CD4-positive, alpha-beta T cell (primary cell): ENCODE data around the gene PNLIPRP2. TPM values are rescaled to one million over a fixed set of nuclear protein-coding genes. Genes with fewer than 3 reads are reported as not detected.

ENCODE experiments used
- ATAC-seq: fragments of 200-7000 bp; cut with Tn5 transposase; one replicate; pipeline ENCODE4 v1.10.0; 2022; ENCODE audit warnings: mild to moderate bottlenecking; ENCODE audit not compliant: poor library complexity
- CTCF ChIA-PET: fragments of 350-600 bp; sonication (Branson Sonifier 250); formaldehyde crosslinking; loops from one replicate; lab custom pipeline; 2021; ENCODE audit warnings: antibody characterized with exemption, inconsistent platforms; lab: Charles Lee
- POLR2A ChIA-PET: fragments of 350-600 bp; sonication (Branson Sonifier 250); formaldehyde crosslinking; loops from one replicate; lab custom pipeline; 2021; ENCODE audit warnings: antibody characterized with exemption, inconsistent platforms; lab: Charles Lee
- DNase-seq, 14 experiments: peaks; one replicate each; pipeline ENCODE4 v3.0.0-alpha.2; 2013 to 2020; ENCODE audit warnings: mixed read lengths in 2 of 14
- H3K27ac ChIP-seq, 2 donors: one replicate each; pipeline versions ENCODE4 v1.5.1 to v1.7.0; 2013; ENCODE audit warnings: low read length in 2 of 2, low read depth in 1 of 2, mild to moderate bottlenecking in 1 of 2
- H3K27me3 ChIP-seq, 2 experiments: 1 replicate in 1 of 2; 2 replicates in 1 of 2; pipeline versions ENCODE4 v1.6.1 to v1.7.0; 2013; ENCODE audit warnings: low read length in 2 of 2, control low read depth in 1 of 2, mild to moderate bottlenecking in 1 of 2, moderate library complexity in 1 of 2; ENCODE audit not compliant: insufficient read depth in 2 of 2, control insufficient read depth in 1 of 2
- H3K36me3 ChIP-seq: one replicate; pipeline ENCODE4 v1.6.1; 2013; ENCODE audit warnings: low read length, control low read depth; ENCODE audit not compliant: insufficient read depth
- H3K4me1 ChIP-seq: one replicate; pipeline ENCODE4 v1.6.1; 2013; ENCODE audit warnings: low read length, control low read depth; ENCODE audit not compliant: insufficient read depth
- H3K4me3 ChIP-seq: one replicate; pipeline ENCODE4 v1.5.1; 2013; ENCODE audit warnings: mild to moderate bottlenecking, low read length, moderate library complexity
- H3K9me3 ChIP-seq, 2 experiments: 1 replicate in 1 of 2; 2 replicates in 1 of 2; pipeline versions ENCODE4 v1.6.1 to v1.7.0; 2013; ENCODE audit warnings: low read length in 2 of 2, mild to moderate bottlenecking in 2 of 2, control low read depth in 1 of 2, moderate library complexity in 1 of 2; ENCODE audit not compliant: control insufficient read depth in 1 of 2, insufficient read depth in 1 of 2
- H3K27ac Mint-ChIP-seq: one replicate; pipeline ENCODE4 v1.8.0; 2020; ENCODE audit warnings: mixed read lengths
- H3K27me3 Mint-ChIP-seq: one replicate; pipeline ENCODE4 v1.8.0; 2021; ENCODE audit warnings: mixed read lengths
- H3K36me3 Mint-ChIP-seq: one replicate; pipeline ENCODE4 v1.8.0; 2021; ENCODE audit warnings: low read depth, mixed read lengths
- H3K4me1 Mint-ChIP-seq: one replicate; pipeline ENCODE4 v1.8.0; 2021; ENCODE audit warnings: low read depth, mixed read lengths
- H3K4me3 Mint-ChIP-seq: one replicate; pipeline ENCODE4 v1.8.0; 2020; ENCODE audit warnings: mild to moderate bottlenecking, mixed read lengths
- H3K9me3 Mint-ChIP-seq: one replicate; pipeline ENCODE4 v1.8.0; 2020; ENCODE audit warnings: mixed read lengths
- CTCF ChIP-seq: fragments of 200-600 bp; IDR thresholded peaks from one replicate; pipeline ENCODE4 v1.8.0; 2022; ENCODE audit warnings: antibody characterized with exemption, mild to moderate bottlenecking
- intact Hi-C, 2 experiments: fragments of 100-400 bp; cut with DNase I in 1 of 2; cut with micrococcal nuclease in 1 of 2; formaldehyde crosslinking; loops; one replicate each; pipeline versions ENCODE4 v1.15.1 to v1.9.0; 2023 to 2025; cut with DNase I, micrococcal nuclease
- total RNA-seq, 174 experiments: library from RNA in 2 of 174; stranded (reverse) in 2 of 174; gene quantifications; one replicate each; pipeline ENCODE4 v1.2.3 and lab custom pipeline; 2021 to 2026

Gene PNLIPRP2
- total RNA-seq, 2 experiments from 2014 or later, result not detected

- TF ChIP-seq CTCF, result no peak
- H3K9me3 ChIP-seq, result peaks cover 0 to 4% of the 10 kb centered on the region in 2 experiments
- ChIA-PET CTCF (no interaction called here), POLR2A (no interaction called here)
- H3K36me3 ChIP-seq, result no peaks in the 10 kb centered on the region
- no peak overlapping the region for H3K4me3 ChIP-seq
- H3K36me3 Mint-ChIP-seq, result no peaks in the 10 kb centered on the region
- H3K27ac ChIP-seq, result no peak overlapping the region
- H3K27ac Mint-ChIP-seq, result no peak overlapping the region
- H3K9me3 Mint-ChIP-seq, result no peaks in the 10 kb centered on the region
- H3K27me3 Mint-ChIP-seq, result peaks cover 47% of the 10 kb centered on the region
- H3K27me3 ChIP-seq, result peaks cover 13 to 20% of the 10 kb centered on the region in 2 experiments
- intact Hi-C loops, result loop anchor here in 1 of 2 experiments (10.0 kb wide), 1 partner anchor 1545 kb away; no protein-coding TSS in a partner anchor
- no peaks in the 10 kb centered on the region for H3K4me1 ChIP-seq
- no peak overlapping the region for H3K4me3 Mint-ChIP-seq
- no peak for DNase-seq
- H3K4me1 Mint-ChIP-seq, result no peaks in the 10 kb centered on the region
- no peak for ATAC-seq
Observed at GRCh38 chr10:116629340-116629739, 8.6 kb downstream of the PNLIPRP2 start.

GRCh38 chr10:116630020-116630419 lies 9.3 kb downstream of the PNLIPRP2 start:
- DNase-seq (no peak), ATAC-seq (no peak)
- Histone ChIP-seq H3K27me3 (peaks cover 19 to 21% of the 10 kb centered on the region in 2 experiments), H3K4me3 (no peak overlapping the region), H3K36me3 (no peaks in the 10 kb centered on the region), H3K27ac (no peak overlapping the region), H3K4me1 (no peaks in the 10 kb centered on the region), H3K9me3 (peaks cover 0 to 4% of the 10 kb centered on the region in 2 experiments)
- Mint-ChIP-seq H3K4me1 (no peaks in the 10 kb centered on the region), H3K4me3 (no peak overlapping the region), H3K27me3 (peaks cover 41% of the 10 kb centered on the region), H3K27ac (no peak overlapping the region), H3K9me3 (no peaks in the 10 kb centered on the region), H3K36me3 (no peaks in the 10 kb centered on the region)
- POLR2A ChIA-PET, result no interaction called here
- intact Hi-C loops, result no loop called here
- TF ChIP-seq CTCF, result no peak
- CTCF ChIA-PET, result no interaction called here

GRCh38 chr10:116631871-116632295 lies 11.1 kb downstream of the PNLIPRP2 start:
- intact Hi-C loops, result no loop called here
- Mint-ChIP-seq H3K27me3 (peaks cover 38% of the 10 kb centered on the region), H3K27ac (no peak overlapping the region), H3K4me3 (no peak overlapping the region), H3K9me3 (peaks cover 2% of the 10 kb centered on the region), H3K36me3 (no peaks in the 10 kb centered on the region), H3K4me1 (no peaks in the 10 kb centered on the region)
- DNase-seq (no peak), ATAC-seq (no peak)
- no peak overlapping the region for H3K4me3 ChIP-seq
- CTCF ChIA-PET, result interaction anchor here (1.3 kb wide), 1 partner anchor 50 kb away, joined by 3 read pairs; no protein-coding TSS in a partner anchor
- H3K27me3 ChIP-seq, result peaks cover 14 to 16% of the 10 kb centered on the region in 2 experiments
- H3K27ac ChIP-seq, result no peak overlapping the region
- no peak for TF ChIP-seq CTCF
- no peaks in the 10 kb centered on the region for H3K36me3 ChIP-seq
- peaks cover 0 to 4% of the 10 kb centered on the region in 2 experiments for H3K9me3 ChIP-seq
- no peaks in the 10 kb centered on the region for H3K4me1 ChIP-seq
- POLR2A ChIA-PET, result no interaction called here
